DMS53 treated with DMSO at 0.1 percent for 48 hours (cell line): ENCODE measurements around the gene NAP1L2.
"Not testable (repeated sequence)": the region's sequence is repeated elsewhere in the genome, so short reads cannot be mapped to it uniquely, and the experiment has no call there.

Experiments
- DNase-seq: peaks from one replicate; lab custom pipeline; 2025; ENCODE audit not compliant: unreplicated experiment; lab: John Stamatoyannopoulos, UW

Gene NAP1L2, protein sequence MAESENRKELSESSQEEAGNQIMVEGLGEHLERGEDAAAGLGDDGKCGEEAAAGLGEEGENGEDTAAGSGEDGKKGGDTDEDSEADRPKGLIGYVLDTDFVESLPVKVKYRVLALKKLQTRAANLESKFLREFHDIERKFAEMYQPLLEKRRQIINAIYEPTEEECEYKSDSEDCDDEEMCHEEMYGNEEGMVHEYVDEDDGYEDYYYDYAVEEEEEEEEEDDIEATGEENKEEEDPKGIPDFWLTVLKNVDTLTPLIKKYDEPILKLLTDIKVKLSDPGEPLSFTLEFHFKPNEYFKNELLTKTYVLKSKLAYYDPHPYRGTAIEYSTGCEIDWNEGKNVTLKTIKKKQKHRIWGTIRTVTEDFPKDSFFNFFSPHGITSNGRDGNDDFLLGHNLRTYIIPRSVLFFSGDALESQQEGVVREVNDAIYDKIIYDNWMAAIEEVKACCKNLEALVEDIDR

DNA sequence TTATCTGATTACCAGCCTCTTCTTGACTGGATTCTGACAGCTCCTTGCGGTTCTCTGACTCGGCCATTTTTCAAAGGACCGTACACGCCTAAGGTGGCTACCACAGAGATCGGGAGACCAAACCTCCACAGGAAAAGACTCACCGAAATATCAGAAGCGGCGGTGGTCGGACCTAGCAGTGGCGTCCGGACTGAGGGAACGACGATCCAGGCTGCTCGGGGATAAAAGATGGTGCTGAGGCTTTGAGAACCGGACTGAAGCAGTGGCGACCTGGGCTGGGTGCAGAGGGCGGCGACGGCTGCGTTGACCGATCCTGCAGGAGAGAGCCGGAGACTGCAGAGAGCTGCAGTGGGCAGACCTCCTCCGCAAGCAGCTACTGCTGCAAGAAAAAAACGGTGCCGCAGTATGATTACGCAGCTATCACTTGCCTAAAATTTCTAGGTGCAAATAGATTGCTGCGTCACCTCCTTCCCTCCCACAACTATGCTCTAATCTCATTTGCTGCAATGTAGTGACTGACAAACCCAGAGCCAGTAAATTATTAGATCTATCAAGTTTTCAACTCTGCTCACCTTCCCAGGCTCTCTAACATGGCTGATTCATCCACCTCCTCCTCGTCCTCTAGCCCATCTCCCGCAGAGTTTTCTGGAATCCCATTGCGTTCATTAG is at the start of gene NAP1L2:
NAP1L2 (minus strand) TSS at position 426 of the 669 bp plus-strand sequence; CDS start at position 67, 359 bp downstream.
- no peak for DNase-seq

DNA sequence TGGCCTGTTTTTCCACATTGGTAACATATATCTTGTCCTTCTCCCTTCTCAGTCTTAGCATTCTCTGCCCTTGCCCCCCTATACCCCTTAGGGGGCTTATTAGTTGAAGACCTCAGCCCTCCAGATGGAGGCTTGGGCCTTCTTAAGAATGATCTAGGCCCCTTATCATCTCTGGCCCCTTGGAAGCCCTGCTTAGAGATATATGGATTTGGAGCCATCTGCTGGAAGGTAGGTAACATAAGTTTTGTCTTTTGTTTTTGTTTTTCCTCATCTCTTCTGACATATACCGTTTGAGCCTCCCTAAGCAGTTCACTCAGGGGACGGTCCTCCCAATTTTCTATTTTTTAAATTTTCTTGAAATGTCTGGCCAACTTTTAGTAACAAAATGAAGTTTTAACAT is 48.3 kb upstream of the NAP1L2 start:
- DNase-seq: peak; percentile 0

DNA sequence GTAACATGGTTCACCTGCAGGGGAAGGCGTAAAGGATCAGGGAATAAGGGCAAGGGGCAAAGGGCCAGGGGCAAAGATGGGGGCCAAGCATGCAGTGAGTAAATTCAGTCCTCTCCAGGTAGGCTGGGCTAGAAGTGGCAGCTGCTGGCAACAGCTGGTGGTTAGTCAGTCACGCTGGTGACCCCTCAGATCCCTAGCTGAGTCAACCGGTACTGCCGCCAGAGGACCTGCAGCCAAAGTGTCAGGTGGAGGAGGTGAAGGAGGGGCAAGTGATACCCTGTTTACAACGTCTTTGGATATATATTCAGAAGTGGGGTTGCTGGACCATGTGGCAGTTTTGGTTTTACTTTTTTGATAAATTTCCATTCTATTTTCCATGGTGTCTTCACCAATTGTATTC is 24.6 kb upstream of the NAP1L2 start:
- no peak for DNase-seq

DNA sequence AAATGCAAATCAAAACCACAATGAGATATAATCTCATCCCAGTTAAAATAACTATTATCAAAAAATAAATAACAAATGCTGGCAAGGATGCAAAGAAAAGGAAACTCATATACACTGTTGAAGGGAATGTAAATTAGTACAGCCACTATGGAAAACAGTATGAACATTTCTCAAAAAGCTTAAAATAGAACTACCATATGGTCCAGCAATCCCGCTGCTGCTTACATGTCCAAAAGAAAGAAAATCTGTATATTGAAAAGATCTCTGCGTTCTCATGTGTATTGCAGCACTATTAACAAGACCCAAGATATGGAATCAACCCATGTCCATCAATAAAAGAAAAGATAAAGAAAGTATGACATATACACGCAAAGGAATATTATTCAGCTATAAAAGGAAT is 3.0 kb upstream of the NAP1L2 start:
- no peak for DNase-seq

DNA sequence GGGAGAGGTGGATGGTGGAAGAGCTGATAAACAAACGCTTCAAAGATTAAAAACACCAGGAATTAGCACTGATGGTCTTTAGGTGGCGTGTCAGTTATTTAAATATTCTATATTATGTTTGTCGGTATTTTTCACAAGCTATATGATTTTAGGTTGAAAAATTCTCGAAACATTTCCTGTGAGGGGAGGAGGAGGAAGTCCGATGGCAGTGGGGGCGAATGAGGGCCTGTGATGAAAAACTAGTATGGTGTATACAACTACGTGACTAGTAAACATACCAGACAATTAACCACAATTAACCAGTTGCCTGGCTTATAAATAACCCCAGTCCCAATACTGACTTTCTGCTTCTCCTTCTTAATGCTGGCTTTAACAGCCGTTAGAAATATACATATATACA is 595 bp upstream of the NAP1L2 start:
- DNase-seq: no peak

DNA sequence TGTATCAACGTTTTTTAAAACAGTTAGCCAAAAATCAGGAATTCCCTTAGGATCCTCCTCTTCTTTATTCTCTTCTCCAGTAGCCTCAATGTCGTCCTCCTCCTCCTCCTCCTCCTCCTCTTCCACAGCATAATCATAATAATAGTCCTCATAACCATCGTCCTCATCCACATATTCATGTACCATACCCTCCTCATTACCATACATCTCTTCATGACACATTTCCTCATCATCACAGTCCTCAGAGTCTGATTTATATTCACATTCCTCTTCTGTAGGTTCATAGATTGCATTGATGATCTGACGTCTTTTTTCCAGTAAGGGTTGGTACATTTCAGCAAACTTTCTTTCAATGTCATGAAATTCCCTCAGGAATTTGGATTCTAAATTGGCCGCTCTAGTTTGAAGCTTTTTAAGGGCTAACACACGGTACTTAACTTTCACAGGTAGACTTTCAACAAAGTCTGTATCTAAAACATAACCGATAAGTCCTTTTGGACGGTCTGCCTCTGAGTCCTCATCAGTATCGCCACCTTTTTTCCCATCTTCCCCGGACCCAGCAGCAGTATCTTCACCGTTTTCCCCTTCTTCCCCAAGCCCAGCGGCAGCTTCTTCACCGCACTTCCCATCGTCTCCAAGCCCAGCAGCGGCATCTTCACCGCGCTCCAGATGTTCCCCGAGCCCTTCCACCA is 771 bp downstream of the NAP1L2 start:
- DNase-seq: no peak

DNA sequence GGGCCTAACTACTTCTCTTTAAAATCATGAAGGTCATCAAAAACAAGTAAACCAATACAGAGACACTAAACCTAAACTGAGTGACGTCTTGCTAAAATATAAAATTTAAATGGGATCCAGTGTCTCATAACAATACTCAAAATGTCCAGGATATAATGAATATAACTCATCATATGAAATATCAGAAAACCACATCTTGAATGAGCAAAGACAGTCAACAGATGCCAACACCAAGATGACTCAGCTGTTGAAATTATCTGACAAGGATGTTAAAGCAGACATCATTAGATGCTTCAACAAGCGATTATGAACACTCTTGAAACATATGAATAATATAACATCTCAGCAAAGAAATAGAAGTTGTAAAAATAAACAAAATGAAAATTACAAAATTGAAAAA is 8.3 kb downstream of the NAP1L2 start:
- DNase-seq: no peak

DNA sequence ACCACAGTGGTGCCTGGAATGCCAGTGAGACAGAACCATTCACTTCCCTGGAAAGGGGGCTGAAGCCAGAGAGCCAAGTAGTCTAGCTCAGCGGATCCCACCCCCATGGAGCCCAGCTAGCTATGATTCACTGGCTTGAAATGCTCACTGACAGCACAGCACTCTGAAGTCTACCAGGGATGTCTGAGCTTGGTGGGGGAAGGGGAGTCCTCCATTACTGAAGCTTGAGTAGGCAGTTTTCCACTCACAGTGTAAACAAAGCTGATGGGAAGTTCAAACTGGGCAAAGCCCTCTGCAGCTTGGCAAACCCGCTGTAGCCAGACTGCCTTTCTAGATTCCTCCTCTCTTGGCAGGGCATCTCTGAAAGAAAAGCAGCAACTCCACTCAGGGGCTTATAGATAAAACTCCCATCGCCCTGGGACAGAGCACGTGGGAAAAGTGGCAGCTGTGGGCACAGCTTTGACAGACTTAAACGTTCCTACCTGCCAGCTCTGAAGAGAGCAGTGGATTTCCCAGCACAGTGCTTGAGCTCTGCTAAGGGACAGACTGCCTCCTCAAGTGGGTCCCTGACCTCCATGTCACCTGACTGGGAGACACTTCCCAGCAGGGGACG is 32.0 kb downstream of the NAP1L2 start:
- DNase-seq: no peak

DNA sequence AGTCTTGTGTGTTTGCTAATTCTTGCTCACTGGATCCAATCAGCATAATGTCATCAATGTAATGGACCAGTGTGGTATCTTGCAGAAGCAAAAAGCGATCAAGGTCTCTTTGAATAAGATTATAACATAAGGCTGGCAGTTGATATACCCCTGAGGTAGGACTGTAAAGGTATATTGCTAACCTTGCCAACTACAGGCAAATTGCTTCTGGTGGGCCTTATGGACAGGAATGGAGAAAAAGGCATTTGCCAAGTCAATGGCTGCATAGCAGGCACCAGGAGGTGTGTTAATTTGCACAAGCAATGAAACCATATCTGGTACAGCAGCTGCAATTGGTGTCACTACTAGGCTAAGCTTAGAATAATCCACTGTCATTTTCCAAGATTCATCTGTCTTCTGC is 45.7 kb downstream of the NAP1L2 start:
- not testable (repeated sequence) for DNase-seq
